ENCODE data around the gene PAXX. TPM values are rescaled to one million over a fixed set of nuclear protein-coding genes. Genes with fewer than 3 reads are reported as not detected.

Gene PAXX
- total RNA-seq, 1 experiment from 2014 or later, result 45.7 TPM

- Histone ChIP-seq H3K27me3 (ENCODE audit: control insufficient read depth, insufficient read depth, low read length) (no peaks in the 10 kb centered on the region), H3K4me3 (ENCODE audit: insufficient read depth, low read depth, low read length) (no peak overlapping the region), H3K36me3 (replicated peaks; ENCODE audit: control insufficient read depth, insufficient read depth, low read length) (no peaks in the 10 kb centered on the region)
- no peak for DNase-seq
These were observed 22.4 kb upstream of the PAXX start for GRCh38 chr9:136969774-136970173.

- no peak for DNase-seq
These were observed 21.9 kb upstream of the PAXX start for GRCh38 chr9:136970361-136970760.

GRCh38 chr9:136971746-136972145 is 20.5 kb upstream of the PAXX start:
- no peaks in the 10 kb centered on the region for H3K27me3 ChIP-seq (ENCODE audit: control insufficient read depth, insufficient read depth, low read length)
- no peaks in the 10 kb centered on the region for H3K36me3 ChIP-seq (replicated peaks; ENCODE audit: control insufficient read depth, insufficient read depth, low read length)
- H3K4me3 ChIP-seq (ENCODE audit: insufficient read depth, low read depth, low read length), result no peak overlapping the region
- DNase-seq, result no peak

More at GRCh38 chr9:136970361-136970760, 21.9 kb upstream of the PAXX start:
- no peaks in the 10 kb centered on the region for H3K36me3 ChIP-seq (replicated peaks; ENCODE audit: control insufficient read depth, insufficient read depth, low read length)
- no peaks in the 10 kb centered on the region for H3K27me3 ChIP-seq (ENCODE audit: control insufficient read depth, insufficient read depth, low read length)
- no peak overlapping the region for H3K4me3 ChIP-seq (ENCODE audit: insufficient read depth, low read depth, low read length)

- H3K4me3 ChIP-seq (ENCODE audit: insufficient read depth, low read depth, low read length), result no peak overlapping the region
- H3K27me3 ChIP-seq (ENCODE audit: control insufficient read depth, insufficient read depth, low read length), result peaks cover 2% of the 10 kb centered on the region; the same call in 1 of the 2 replicates
- no peak for DNase-seq
- H3K36me3 ChIP-seq (replicated peaks; ENCODE audit: control insufficient read depth, insufficient read depth, low read length), result no peaks in the 10 kb centered on the region
These were observed 19.9 kb upstream of the PAXX start for GRCh38 chr9:136972335-136972734.

GRCh38 chr9:136972743-136973142 is 19.5 kb upstream of the PAXX start:
- no peak for DNase-seq
- Histone ChIP-seq H3K4me3 (ENCODE audit: insufficient read depth, low read depth, low read length) (no peak overlapping the region), H3K36me3 (replicated peaks; ENCODE audit: control insufficient read depth, insufficient read depth, low read length) (no peaks in the 10 kb centered on the region), H3K27me3 (ENCODE audit: control insufficient read depth, insufficient read depth, low read length) (peaks cover 6% of the 10 kb centered on the region; the same call in 1 of the 2 replicates)

GRCh38 chr9:136973618-136974617 is 18.3 kb upstream of the PAXX start:
- Histone ChIP-seq H3K4me3 (ENCODE audit: insufficient read depth, low read depth, low read length) (no peak overlapping the region), H3K36me3 (replicated peaks; ENCODE audit: control insufficient read depth, insufficient read depth, low read length) (no peaks in the 10 kb centered on the region), H3K27me3 (ENCODE audit: control insufficient read depth, insufficient read depth, low read length) (peaks cover 7% of the 10 kb centered on the region; the same call in 1 of the 2 replicates)
- DNase-seq, result no peak

- Histone ChIP-seq H3K27me3 (ENCODE audit: control insufficient read depth, insufficient read depth, low read length) (peaks cover 10% of the 10 kb centered on the region; the same call in 1 of the 2 replicates), H3K36me3 (replicated peaks; ENCODE audit: control insufficient read depth, insufficient read depth, low read length) (no peaks in the 10 kb centered on the region), H3K4me3 (ENCODE audit: insufficient read depth, low read depth, low read length) (no peak overlapping the region)
- no peak for DNase-seq
These were observed 17.2 kb upstream of the PAXX start for GRCh38 chr9:136974817-136975535.

- Histone ChIP-seq H3K36me3 (replicated peaks; ENCODE audit: control insufficient read depth, insufficient read depth, low read length) (no peaks in the 10 kb centered on the region), H3K27me3 (ENCODE audit: control insufficient read depth, insufficient read depth, low read length) (peaks cover 10% of the 10 kb centered on the region; the same call in 1 of the 2 replicates), H3K4me3 (ENCODE audit: insufficient read depth, low read depth, low read length) (no peak overlapping the region)
- DNase-seq, result peak; percentile 93
These were observed 16.6 kb upstream of the PAXX start for GRCh38 chr9:136975644-136976043.

- Histone ChIP-seq H3K4me3 (ENCODE audit: insufficient read depth, low read depth, low read length) (peak within 1 kb of the TSS; percentile 61), H3K36me3 (replicated peaks; ENCODE audit: control insufficient read depth, insufficient read depth, low read length) (no peaks in the 10 kb centered on the region)
- no peak for DNase-seq
These were observed 15.0 kb upstream of the PAXX start, which contains the start of gene PTGDS for GRCh38 chr9:136977223-136977622. PTGDS (plus strand) TSS chr9:136977504; CDS start chr9:136977579, 75 bp downstream.

GRCh38 chr9:136977649-136978072 is 14.6 kb upstream of the PAXX start:
- peak; percentile 91 for DNase-seq
- Histone ChIP-seq H3K4me3 (ENCODE audit: insufficient read depth, low read depth, low read length) (peak overlapping the region; percentile 61), H3K27me3 (ENCODE audit: control insufficient read depth, insufficient read depth, low read length) (peaks cover 10% of the 10 kb centered on the region; the same call in 1 of the 2 replicates), H3K36me3 (replicated peaks; ENCODE audit: control insufficient read depth, insufficient read depth, low read length) (no peaks in the 10 kb centered on the region)

More at GRCh38 chr9:136977223-136977622, 15.0 kb upstream of the PAXX start, which contains the start of gene PTGDS:
- peaks cover 10% of the 10 kb centered on the region; the same call in 1 of the 2 replicates for H3K27me3 ChIP-seq (ENCODE audit: control insufficient read depth, insufficient read depth, low read length)

GRCh38 chr9:136978073-136978864 is 14.0 kb upstream of the PAXX start:
- peak; percentile 100 for DNase-seq
- Histone ChIP-seq H3K36me3 (replicated peaks; ENCODE audit: control insufficient read depth, insufficient read depth, low read length) (no peaks in the 10 kb centered on the region), H3K27me3 (ENCODE audit: control insufficient read depth, insufficient read depth, low read length) (peaks cover 10% of the 10 kb centered on the region; the same call in 1 of the 2 replicates), H3K4me3 (ENCODE audit: insufficient read depth, low read depth, low read length) (peak overlapping the region; percentile 61)

- H3K36me3 ChIP-seq (replicated peaks; ENCODE audit: control insufficient read depth, insufficient read depth, low read length), result no peaks in the 10 kb centered on the region
- no peak for DNase-seq
- peaks cover 10% of the 10 kb centered on the region for H3K27me3 ChIP-seq (ENCODE audit: control insufficient read depth, insufficient read depth, low read length)
- peak overlapping the region; percentile 17 for H3K4me3 ChIP-seq (ENCODE audit: insufficient read depth, low read depth, low read length)
These were observed 13.2 kb upstream of the PAXX start for GRCh38 chr9:136978865-136979544.

- Histone ChIP-seq H3K4me3 (ENCODE audit: insufficient read depth, low read depth, low read length) (no peak overlapping the region), H3K36me3 (replicated peaks; ENCODE audit: control insufficient read depth, insufficient read depth, low read length) (no peaks in the 10 kb centered on the region)
- no peak for DNase-seq
These were observed 12.2 kb upstream of the PAXX start for GRCh38 chr9:136979769-136980587.

More at GRCh38 chr9:136979769-136980587, 12.2 kb upstream of the PAXX start:
- H3K27me3 ChIP-seq (ENCODE audit: control insufficient read depth, insufficient read depth, low read length), result peaks cover 13% of the 10 kb centered on the region

Data from H7 (cell line).